GM18505 (cell line): ENCODE data around the gene CMPK2.
"Not testable (repeated sequence)": the region's sequence is repeated elsewhere in the genome, so short reads cannot be mapped to it uniquely, and the experiment has no call there.

Experiments used
- ATAC-seq: cut with Tn5 transposase; IDR thresholded peaks from one replicate; pipeline ENCODE4 v1.9.1; 2021; ENCODE audit not compliant: unreplicated experiment
- POLR2A ChIP-seq: IDR thresholded peaks from 4 replicates; pipeline ENCODE4 v1.6.1; 2011; ENCODE audit warnings: borderline replicate concordance; ENCODE audit not compliant: insufficient read depth, insufficient read length; ENCODE audit errors: extremely low read depth

The CMPK2 gene, protein sequence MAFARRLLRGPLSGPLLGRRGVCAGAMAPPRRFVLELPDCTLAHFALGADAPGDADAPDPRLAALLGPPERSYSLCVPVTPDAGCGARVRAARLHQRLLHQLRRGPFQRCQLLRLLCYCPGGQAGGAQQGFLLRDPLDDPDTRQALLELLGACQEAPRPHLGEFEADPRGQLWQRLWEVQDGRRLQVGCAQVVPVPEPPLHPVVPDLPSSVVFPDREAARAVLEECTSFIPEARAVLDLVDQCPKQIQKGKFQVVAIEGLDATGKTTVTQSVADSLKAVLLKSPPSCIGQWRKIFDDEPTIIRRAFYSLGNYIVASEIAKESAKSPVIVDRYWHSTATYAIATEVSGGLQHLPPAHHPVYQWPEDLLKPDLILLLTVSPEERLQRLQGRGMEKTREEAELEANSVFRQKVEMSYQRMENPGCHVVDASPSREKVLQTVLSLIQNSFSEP

DNA sequence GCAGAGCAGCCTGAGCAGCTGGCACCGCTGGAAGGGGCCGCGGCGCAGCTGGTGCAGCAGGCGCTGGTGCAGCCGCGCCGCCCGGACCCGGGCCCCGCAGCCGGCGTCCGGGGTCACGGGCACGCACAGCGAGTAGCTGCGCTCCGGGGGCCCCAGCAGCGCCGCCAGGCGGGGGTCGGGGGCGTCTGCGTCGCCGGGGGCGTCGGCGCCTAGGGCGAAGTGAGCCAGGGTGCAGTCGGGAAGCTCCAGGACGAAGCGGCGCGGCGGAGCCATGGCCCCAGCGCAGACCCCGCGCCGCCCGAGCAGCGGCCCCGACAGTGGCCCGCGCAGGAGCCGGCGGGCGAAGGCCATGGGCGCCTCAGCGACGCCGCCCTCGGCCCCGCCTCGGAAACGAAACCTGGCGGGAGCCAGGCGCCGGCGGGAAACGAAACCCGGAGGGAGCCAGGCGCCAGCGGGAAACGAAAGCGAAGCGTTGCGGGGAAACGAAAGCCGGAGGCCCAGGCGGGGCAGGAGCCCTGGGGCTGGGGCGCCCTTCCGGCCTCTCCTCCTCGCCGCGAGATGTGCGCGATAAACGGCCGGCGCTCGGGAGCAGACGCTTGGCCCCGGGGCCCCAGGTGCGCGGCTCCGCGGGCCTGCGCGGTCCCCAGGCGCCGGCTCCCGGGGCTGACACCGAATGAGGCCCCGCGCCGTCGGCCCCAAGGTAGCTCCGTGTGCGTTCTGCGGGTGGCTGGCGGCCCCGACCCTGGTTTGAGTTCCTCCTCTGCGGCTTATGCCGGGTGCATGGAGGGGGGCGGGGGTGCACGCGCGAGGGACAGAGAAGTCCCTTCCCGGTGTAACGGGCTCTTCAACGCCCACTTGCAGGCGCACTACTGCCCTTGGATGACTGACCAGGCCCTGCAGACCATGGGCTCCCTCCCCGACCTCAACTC, at the start of gene CMPK2:
CMPK2 (minus strand) TSS at position 562 of the 929 bp plus-strand sequence; CDS start at position 351, 211 bp downstream.
- peak; percentile 75 for ATAC-seq
- TF ChIP-seq POLR2A = peak; percentile 68

DNA sequence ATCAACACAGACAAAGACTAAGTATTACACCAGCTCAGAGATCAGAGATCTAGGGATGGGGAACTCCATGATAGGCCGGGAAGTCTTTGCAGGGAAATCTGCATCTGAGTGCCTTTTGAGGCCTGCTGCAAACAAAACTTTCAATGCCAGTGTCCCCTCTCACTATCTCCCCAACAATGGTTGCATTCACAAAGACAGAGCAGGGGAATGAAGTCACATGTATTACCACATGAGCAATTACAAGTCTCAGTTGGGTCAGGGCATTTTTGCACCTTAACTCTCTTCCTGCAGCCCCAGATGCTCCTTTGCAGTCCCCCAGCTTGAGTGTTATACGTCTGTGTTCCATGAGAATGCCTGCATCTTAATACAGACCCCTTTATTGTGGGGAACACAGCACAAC, 49.7 kb upstream of the CMPK2 start:
- no peak for TF ChIP-seq POLR2A
- no peak for ATAC-seq

DNA sequence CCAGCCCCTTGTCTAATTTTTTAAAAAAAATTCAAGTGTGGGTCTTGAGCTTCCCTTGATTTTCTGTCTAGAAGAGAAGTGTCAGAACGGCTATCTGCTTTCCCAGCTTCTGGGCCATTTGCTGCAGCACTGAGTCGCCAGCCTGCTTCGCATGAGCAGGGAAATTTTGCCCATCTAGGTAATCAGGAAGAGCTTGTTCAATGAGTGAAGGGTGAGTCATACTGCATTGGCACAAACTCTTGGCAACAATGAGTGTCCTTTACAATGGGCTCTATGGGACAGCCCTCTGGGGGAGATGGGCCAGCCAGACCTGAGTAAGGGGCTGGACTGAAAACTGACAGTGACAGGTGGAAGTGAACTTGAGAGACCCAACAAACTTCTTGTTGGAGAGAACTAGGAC, 49.1 kb upstream of the CMPK2 start:
- no peak for ATAC-seq
- TF ChIP-seq POLR2A = no peak

DNA sequence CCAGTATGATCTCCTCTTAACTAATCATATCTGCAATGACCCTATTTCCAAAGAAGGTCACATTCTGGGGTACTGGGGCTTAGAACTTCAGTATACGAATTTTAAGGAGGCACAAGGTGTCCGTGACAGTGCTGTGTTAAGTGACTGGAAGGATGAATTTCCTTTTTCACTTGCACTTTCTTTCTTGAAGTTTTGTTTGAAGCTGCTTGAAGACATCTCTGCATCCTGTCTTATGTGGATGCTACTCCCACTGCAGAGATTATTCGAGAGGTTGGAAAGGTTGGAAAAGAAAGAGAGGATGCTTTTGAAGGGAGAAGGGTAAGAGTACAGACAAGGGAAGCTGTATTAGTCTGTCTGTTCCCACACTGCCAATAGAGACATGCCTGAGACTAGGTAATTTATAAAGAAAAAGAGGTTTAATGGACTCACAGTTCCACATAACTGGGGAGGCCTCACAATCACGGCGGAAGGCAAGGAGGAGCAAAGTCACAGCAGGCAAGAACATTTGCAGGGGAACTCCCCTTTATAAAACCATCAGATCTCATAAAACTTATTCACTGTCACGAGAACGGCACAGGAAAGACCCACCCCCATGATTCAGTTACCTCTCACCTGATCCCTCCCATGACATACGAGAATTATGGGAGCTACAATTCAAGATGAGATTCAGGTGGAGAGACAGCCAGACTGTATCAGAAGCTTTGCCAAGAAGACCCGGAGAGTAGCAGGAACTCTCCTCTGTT, 47.9 kb upstream of the CMPK2 start:
- no peak for TF ChIP-seq POLR2A

DNA sequence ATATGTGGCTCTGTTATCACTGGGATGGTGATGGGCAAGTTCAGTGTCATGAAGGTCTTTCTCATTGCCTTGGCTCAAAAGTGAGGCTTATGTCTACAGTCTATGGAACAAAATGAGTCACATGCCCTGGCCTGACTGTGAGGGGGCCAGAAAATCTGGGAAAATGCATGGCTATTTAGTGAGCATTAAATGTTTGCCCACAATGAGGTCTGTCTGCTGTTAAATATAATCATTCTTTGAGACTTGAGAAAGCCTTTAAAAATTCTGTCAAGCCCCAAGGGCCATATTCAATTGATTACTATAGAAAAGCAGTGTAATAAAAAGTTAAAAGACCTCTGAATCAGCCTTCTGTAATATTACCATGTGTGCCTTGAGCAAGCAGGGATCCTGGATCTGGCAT, 46.0 kb upstream of the CMPK2 start:
- TF ChIP-seq POLR2A = no peak
- no peak for ATAC-seq

More for the DNA sequence above, 47.9 kb upstream of the CMPK2 start:
- no peak for ATAC-seq

DNA sequence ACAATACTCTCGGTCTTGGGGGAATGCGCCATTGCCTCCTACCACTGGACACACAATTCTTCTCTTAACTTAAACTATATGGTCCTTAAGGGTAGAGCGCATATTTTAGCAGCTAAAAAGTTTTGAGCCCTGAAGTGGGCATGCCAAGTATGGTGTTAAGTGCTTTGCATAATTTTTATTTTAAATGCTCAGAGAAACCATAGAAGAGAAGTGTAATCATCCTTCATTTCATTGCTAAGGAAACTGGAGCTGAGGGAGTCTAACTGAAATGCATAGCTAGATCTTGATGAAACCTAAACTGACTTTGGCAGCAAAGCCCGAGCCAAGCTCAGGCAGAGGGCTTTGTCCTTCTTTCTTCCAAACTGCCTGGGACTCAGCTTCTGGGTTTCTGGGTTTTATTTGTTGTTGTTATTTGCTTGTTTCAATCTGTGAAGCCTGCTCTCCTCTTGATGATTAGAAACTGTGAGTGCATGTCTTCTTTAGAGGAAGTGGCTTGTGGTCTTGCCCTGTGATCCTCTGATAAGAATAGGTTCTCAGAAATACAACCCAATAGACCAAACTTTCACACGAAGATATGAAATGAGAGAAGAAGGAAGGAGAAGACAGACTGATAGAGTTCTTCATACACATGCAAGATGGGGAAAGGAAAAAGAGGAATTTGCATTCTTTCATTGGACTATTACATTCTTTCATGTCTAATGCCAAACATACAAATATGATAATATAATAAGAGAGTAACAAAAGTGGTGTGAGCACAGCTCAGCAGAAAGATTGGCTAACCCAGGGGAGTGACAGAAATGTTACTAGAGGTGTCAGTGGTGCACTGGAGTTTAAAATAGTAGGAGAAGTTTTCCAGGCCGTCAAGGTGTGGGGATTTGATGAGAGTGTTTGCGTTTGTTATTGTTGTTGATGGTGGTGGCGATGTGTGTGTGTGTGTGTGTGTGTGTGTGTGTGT, 44.0 kb upstream of the CMPK2 start:
- peak; percentile 97 for ATAC-seq
- no peak for TF ChIP-seq POLR2A

DNA sequence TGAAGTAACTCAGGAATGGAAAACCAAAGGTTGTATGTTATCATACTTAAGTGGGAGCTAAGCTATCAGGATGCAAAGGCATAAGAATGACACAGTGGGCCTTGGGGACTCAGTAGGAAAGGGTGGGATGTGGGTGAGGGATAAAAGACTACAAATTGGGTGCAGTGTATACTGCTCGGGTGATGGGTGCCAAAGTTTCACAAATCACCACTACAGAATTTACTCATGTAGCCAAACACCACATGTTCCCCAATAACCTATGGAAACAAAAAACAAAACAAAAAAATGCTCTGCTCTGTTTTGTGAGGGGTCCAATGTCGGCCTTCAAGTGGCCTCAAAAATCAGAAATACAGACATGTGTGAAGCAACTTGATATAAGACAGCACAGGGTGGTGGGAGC, 42.6 kb upstream of the CMPK2 start:
- TF ChIP-seq POLR2A = no peak
- no peak for ATAC-seq

DNA sequence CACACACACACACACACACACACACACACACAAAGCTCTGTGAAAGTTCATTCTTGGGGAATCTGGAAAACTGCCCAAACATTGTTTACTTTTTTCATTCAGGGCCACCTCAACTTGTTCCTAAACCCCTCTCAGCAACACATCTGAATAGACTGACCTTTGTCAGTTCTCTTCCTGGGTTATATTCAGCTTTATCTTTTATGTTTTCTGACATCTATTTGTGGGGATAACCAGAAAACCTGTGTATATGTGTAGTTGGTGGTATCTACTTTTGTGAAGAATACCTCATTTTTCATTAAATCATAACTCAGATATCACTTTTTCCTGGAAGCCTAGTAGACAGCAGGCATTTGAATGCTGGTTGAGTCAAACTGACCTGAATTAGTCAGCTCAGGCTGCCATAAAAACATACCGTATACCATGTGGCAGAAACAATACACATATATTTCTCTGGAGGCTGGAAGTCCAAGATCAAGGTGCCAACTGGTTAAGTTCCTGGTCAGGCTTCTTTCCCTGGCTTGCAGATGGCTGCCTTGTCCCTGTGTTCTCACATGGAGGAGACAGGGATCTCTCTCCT, 40.5 kb upstream of the CMPK2 start:
- no peak for TF ChIP-seq POLR2A
- ATAC-seq = no peak

DNA sequence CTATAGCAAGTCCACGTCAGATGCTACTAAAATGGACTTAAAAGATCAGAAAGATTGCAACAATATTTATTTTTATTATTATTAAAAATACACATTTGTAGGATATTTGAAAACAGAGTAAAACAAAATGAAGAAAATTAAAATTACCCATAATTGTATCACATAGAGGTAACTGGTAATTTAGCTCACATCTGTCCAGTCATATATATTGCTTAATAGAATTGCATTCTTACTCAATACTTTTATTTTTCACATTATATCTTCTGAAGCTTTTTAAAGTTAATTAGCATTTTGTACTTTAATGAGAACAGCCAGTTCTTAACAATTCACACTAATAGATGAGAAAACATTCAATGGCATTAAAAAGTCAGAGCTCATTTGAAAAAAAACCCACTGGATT, 40.0 kb upstream of the CMPK2 start:
- ATAC-seq = no peak
- no peak for TF ChIP-seq POLR2A

DNA sequence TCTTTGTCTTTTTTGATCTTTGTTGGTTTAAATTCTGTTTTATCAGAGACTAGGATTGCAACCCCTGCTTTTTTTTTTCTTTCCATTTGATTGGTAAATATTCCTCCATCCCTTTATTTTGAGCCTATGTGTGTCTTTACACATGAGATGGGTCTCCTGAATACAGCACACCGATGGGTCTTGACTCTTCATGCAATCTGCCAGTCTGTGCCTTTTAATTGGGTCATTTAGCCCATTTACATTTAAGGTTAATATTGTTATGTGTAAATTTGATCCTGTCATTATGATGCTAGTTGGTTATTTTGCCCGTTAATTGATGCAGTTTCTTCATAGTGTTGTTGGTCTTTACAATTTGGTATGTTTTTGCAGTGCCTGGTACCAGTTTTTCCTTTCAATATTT, 36.9 kb upstream of the CMPK2 start:
- not testable (repeated sequence) for ATAC-seq

DNA sequence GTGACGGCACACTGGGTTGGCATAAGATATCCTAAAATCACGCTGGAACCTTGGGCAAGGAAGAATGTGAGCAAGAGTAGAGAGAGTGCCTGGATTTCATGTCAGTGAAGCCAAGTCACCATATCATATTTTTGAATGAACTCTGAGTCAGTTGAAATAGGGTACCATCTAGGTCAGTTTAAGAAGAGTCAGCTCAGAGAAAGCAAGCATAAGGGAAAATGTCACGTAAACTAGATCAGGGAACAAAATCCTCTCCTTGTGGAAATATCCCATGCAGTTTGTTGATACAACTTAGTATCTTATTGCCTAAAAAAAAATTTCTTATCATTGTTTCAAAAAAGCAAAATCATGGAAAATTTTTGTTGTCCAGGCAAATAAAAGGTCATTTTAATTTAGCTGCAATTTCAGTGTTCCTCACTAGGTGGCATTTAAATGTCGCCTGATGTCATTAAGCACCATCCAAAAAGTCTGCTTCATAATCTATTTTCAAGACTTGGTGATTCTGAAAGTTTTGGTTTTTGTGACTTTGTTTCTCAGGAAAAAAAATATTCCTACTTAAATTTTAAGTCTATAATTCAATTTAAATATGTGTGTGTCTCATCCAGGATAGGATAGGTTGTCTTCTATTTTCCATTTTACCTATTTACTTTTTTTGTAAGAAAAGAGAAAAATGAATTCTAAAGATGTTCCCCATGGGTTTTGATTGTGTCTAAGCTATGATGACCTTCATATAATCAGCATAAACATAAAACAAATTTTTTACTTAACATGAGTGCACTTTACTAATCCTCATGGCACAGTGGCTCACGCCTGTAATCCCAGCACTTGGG, 31.4 kb upstream of the CMPK2 start:
- no peak for TF ChIP-seq POLR2A
- ATAC-seq = no peak
